GM12878 (cell line): ENCODE data around the gene TMEM97. TPM values are rescaled to one million over a fixed set of nuclear protein-coding genes. Genes with fewer than 3 reads are reported as not detected.

Experiments
- CEBPB ChIP-seq, 2 experiments: fragments of 150-350 bp in 1 of 2; IDR thresholded peaks; 2 replicates each; pipeline ENCODE4 v1.6.1; 2012 to 2014; ENCODE audit warnings: low read depth in 2 of 2, low read length in 2 of 2, borderline replicate concordance in 1 of 2, inconsistent platforms in 1 of 2
- EED ChIP-seq: sonication (generic); IDR thresholded peaks from 2 replicates; pipeline ENCODE4 v1.6.1; 2016; ENCODE audit warnings: antibody characterized with exemption, low read depth
- EGR1 ChIP-seq, 2 experiments: IDR thresholded peaks; 1 replicate in 1 of 2; 2 replicates in 1 of 2; pipeline ENCODE4 v1.6.1; 2011 to 2012; ENCODE audit warnings: low read depth in 2 of 2, low read length in 2 of 2, borderline replicate concordance in 1 of 2, mild to moderate bottlenecking in 1 of 2, moderate library complexity in 1 of 2
- GABPA ChIP-seq: IDR thresholded peaks from 2 replicates; pipeline ENCODE4 v1.6.1; 2014; ENCODE audit warnings: antibody characterized with exemption, low read depth, mild to moderate bottlenecking, inconsistent platforms
- IKZF2 ChIP-seq, 2 experiments: fragments of 450-650 bp; IDR thresholded peaks; 2 replicates each; pipeline ENCODE4 v1.6.1; 2017; ENCODE audit warnings: mild to moderate bottlenecking in 2 of 2, moderate library complexity in 2 of 2
- LARP7 ChIP-seq: fragments of 450-650 bp; IDR thresholded peaks from 2 replicates; pipeline ENCODE4 v1.6.1; 2017; ENCODE audit warnings: mild to moderate bottlenecking
- NFXL1 ChIP-seq: fragments of 450-650 bp; IDR thresholded peaks from 2 replicates; pipeline ENCODE4 v1.6.1; 2017; ENCODE audit warnings: antibody characterized with exemption, mild to moderate bottlenecking, borderline replicate concordance
- POLR2AphosphoS5 ChIP-seq: IDR thresholded peaks from 2 replicates; pipeline ENCODE4 v1.6.1; 2011; ENCODE audit warnings: mild to moderate bottlenecking, low read length, inconsistent platforms
- RELB ChIP-seq: fragments of 450-650 bp; IDR thresholded peaks from 2 replicates; pipeline ENCODE4 v1.6.1; 2017; ENCODE audit warnings: low read depth, mild to moderate bottlenecking, moderate library complexity
- RUNX3 ChIP-seq: IDR thresholded peaks from 2 replicates; pipeline ENCODE4 v1.6.1; 2012; ENCODE audit warnings: low read length, inconsistent platforms
- TAF1 ChIP-seq: IDR thresholded peaks from 2 replicates; pipeline ENCODE4 v1.6.1; 2011; ENCODE audit warnings: mild to moderate bottlenecking, low read depth, low read length, borderline replicate concordance
- TCF7 ChIP-seq: IDR thresholded peaks from 2 replicates; pipeline ENCODE4 v1.6.1; 2014; ENCODE audit warnings: antibody characterized with exemption, borderline replicate concordance
- ZNF622 ChIP-seq: fragments of 450-650 bp; IDR thresholded peaks from 2 replicates; pipeline ENCODE4 v1.6.1; 2017; ENCODE audit warnings: mild to moderate bottlenecking, inconsistent platforms
- polyA plus RNA-seq, 11 experiments: library from polyadenylated mRNA; depleted of rRNA in 4 of 11; unstranded in 6 of 11; stranded (reverse) in 5 of 11; fragments of >200 nt; fragmentation: Nextera tagmentation in 4 of 11; fragmentation: Illumina TruSeq in 1 of 11; extraction: Ambion mirVana in 4 of 11; extraction: Trizol in 1 of 11; gene quantifications; 1 replicate in 1 of 11; 2 replicates in 10 of 11; pipeline versions ENCODE4 v1.2.1 to v1.2.3, GENCODE V29; 2011 to 2016; ENCODE audit warnings: inconsistent platforms in 2 of 11, missing spikeins in 2 of 11, low read depth in 1 of 11
- total RNA-seq, 4 experiments: library from RNA; depleted of rRNA in 3 of 4; stranded (reverse); fragments of >200 nt in 3 of 4; fragmentation: Illumina TruSeq in 1 of 4; extraction: Trizol in 1 of 4; gene quantifications; 2 replicates each; pipeline versions ENCODE4 v1.2.1 to v1.2.3, GENCODE V29; 2013 to 2021
- TF ChIP-seq, protein P1 (sequence below), 3 experiments: IDR thresholded peaks in 2 of 3; conservative IDR thresholded peaks in 1 of 3; 2 replicates each; pipeline ENCODE4 v1.5.1; 2011; ENCODE audit warnings: low read depth in 3 of 3, low read length in 3 of 3, mild to moderate bottlenecking in 3 of 3, control low read depth in 2 of 3, moderate library complexity in 2 of 3, inconsistent platforms in 1 of 3, mixed read lengths in 1 of 3; ENCODE audit not compliant: control insufficient read depth in 2 of 3, insufficient read depth in 1 of 3; ENCODE audit errors: extremely low read depth in 1 of 3
- TF ChIP-seq, protein P2 (sequence below): fragments of 450-650 bp; IDR thresholded peaks from 2 replicates; pipeline ENCODE4 v1.6.1; 2014; ENCODE audit warnings: mild to moderate bottlenecking
- TF ChIP-seq, protein P3 (sequence below): IDR thresholded peaks from 2 replicates; pipeline ENCODE4 v1.6.1; 2012; ENCODE audit warnings: mild to moderate bottlenecking, low read depth, low read length
- TF ChIP-seq, protein P4 (sequence below): fragments of 450-650 bp; formaldehyde crosslinking; IDR thresholded peaks from 2 replicates; pipeline ENCODE4 v1.4.0; 2020; ENCODE audit warnings: mild to moderate bottlenecking, moderate library complexity
- TF ChIP-seq, protein P5 (sequence below): IDR thresholded peaks from 2 replicates; pipeline ENCODE4 v1.6.1; 2012; ENCODE audit warnings: low read depth, low read length, improper control_type of control experiment

Gene TMEM97
- total and polyA plus RNA-seq, 10 of the 15 experiments (the other 5 are each of a cell fraction or from before 2014, with no cell fraction given) = 58.0 to 134 (median 86.0) TPM

- TF ChIP-seq CEBPB (IDR thresholded peaks at IDR 0.05; ENCODE audit: borderline replicate concordance in 1 of 2, low read depth in 2 of 2, low read length in 2 of 2) (no peak), EED (0 out of 2 replicates have a peak, but pooled peaks have one; percentile 30), IKZF2 (IDR thresholded peaks at IDR 0.05) (peak in 1 of 2 experiments; percentile 26; a peak in 1 of 4 replicates), RELB (no peak), NFXL1 (no peak), LARP7 (no peak), ZNF622 (no peak), GABPA (no peak), EGR1 (IDR thresholded peaks at IDR 0.05; ENCODE audit: borderline replicate concordance in 1 of 2, low read depth in 2 of 2, low read length in 2 of 2) (no peak), RUNX3 (peak; percentile 89), TCF7 (no peak), POLR2AphosphoS5 (no peak), TAF1 (no peak)
- TF ChIP-seq, protein P1, sequence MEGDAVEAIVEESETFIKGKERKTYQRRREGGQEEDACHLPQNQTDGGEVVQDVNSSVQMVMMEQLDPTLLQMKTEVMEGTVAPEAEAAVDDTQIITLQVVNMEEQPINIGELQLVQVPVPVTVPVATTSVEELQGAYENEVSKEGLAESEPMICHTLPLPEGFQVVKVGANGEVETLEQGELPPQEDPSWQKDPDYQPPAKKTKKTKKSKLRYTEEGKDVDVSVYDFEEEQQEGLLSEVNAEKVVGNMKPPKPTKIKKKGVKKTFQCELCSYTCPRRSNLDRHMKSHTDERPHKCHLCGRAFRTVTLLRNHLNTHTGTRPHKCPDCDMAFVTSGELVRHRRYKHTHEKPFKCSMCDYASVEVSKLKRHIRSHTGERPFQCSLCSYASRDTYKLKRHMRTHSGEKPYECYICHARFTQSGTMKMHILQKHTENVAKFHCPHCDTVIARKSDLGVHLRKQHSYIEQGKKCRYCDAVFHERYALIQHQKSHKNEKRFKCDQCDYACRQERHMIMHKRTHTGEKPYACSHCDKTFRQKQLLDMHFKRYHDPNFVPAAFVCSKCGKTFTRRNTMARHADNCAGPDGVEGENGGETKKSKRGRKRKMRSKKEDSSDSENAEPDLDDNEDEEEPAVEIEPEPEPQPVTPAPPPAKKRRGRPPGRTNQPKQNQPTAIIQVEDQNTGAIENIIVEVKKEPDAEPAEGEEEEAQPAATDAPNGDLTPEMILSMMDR (IDR thresholded peaks at IDR 0.05 in 2 of 3, conservative IDR thresholded peaks at IDR 0.05 in 1 of 3; ENCODE audit: control insufficient read depth in 2 of 3, extremely low read depth in 1 of 3, insufficient read depth in 1 of 3, low read depth in 3 of 3, low read length in 3 of 3) = no peak
- TF ChIP-seq, protein P2, sequence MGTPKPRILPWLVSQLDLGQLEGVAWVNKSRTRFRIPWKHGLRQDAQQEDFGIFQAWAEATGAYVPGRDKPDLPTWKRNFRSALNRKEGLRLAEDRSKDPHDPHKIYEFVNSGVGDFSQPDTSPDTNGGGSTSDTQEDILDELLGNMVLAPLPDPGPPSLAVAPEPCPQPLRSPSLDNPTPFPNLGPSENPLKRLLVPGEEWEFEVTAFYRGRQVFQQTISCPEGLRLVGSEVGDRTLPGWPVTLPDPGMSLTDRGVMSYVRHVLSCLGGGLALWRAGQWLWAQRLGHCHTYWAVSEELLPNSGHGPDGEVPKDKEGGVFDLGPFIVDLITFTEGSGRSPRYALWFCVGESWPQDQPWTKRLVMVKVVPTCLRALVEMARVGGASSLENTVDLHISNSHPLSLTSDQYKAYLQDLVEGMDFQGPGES = no peak
- TF ChIP-seq, protein P3, sequence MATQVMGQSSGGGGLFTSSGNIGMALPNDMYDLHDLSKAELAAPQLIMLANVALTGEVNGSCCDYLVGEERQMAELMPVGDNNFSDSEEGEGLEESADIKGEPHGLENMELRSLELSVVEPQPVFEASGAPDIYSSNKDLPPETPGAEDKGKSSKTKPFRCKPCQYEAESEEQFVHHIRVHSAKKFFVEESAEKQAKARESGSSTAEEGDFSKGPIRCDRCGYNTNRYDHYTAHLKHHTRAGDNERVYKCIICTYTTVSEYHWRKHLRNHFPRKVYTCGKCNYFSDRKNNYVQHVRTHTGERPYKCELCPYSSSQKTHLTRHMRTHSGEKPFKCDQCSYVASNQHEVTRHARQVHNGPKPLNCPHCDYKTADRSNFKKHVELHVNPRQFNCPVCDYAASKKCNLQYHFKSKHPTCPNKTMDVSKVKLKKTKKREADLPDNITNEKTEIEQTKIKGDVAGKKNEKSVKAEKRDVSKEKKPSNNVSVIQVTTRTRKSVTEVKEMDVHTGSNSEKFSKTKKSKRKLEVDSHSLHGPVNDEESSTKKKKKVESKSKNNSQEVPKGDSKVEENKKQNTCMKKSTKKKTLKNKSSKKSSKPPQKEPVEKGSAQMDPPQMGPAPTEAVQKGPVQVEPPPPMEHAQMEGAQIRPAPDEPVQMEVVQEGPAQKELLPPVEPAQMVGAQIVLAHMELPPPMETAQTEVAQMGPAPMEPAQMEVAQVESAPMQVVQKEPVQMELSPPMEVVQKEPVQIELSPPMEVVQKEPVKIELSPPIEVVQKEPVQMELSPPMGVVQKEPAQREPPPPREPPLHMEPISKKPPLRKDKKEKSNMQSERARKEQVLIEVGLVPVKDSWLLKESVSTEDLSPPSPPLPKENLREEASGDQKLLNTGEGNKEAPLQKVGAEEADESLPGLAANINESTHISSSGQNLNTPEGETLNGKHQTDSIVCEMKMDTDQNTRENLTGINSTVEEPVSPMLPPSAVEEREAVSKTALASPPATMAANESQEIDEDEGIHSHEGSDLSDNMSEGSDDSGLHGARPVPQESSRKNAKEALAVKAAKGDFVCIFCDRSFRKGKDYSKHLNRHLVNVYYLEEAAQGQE = no peak
- TF ChIP-seq, protein P4, sequence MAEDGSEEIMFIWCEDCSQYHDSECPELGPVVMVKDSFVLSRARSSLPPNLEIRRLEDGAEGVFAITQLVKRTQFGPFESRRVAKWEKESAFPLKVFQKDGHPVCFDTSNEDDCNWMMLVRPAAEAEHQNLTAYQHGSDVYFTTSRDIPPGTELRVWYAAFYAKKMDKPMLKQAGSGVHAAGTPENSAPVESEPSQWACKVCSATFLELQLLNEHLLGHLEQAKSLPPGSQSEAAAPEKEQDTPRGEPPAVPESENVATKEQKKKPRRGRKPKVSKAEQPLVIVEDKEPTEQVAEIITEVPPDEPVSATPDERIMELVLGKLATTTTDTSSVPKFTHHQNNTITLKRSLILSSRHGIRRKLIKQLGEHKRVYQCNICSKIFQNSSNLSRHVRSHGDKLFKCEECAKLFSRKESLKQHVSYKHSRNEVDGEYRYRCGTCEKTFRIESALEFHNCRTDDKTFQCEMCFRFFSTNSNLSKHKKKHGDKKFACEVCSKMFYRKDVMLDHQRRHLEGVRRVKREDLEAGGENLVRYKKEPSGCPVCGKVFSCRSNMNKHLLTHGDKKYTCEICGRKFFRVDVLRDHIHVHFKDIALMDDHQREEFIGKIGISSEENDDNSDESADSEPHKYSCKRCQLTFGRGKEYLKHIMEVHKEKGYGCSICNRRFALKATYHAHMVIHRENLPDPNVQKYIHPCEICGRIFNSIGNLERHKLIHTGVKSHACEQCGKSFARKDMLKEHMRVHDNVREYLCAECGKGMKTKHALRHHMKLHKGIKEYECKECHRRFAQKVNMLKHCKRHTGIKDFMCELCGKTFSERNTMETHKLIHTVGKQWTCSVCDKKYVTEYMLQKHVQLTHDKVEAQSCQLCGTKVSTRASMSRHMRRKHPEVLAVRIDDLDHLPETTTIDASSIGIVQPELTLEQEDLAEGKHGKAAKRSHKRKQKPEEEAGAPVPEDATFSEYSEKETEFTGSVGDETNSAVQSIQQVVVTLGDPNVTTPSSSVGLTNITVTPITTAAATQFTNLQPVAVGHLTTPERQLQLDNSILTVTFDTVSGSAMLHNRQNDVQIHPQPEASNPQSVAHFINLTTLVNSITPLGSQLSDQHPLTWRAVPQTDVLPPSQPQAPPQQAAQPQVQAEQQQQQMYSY (CRISPR knock-in tag) = no peak
- TF ChIP-seq, protein P5, sequence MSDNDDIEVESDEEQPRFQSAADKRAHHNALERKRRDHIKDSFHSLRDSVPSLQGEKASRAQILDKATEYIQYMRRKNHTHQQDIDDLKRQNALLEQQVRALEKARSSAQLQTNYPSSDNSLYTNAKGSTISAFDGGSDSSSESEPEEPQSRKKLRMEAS = no peak
Measured at GRCh38 chr17:28327031-28327607, 8.1 kb downstream of the TMEM97 start (continued).
